ENCODE data around the gene CASP6. TPM values are rescaled to one million over a fixed set of nuclear protein-coding genes. Genes with fewer than 3 reads are reported as not detected.

CASP6 gene
- total RNA-seq, 1 donor from 2014 or later = not detected

GRCh38 chr4:109718759-109719158 lies 15.5 kb upstream of the CASP6 start:
- no peak for TF ChIP-seq CTCF (IDR thresholded peaks at IDR 0.05)
- no peak overlapping the region for H3K4me3 ChIP-seq
- H3K27ac ChIP-seq = no peak overlapping the region
- no peak for DNase-seq (ENCODE audit: low spot score in 2 of 2)
- no peaks in the 10 kb centered on the region for H3K27me3 ChIP-seq
- H3K4me1 ChIP-seq = no peaks in the 10 kb centered on the region
- no peaks in the 10 kb centered on the region for H3K9me3 ChIP-seq
- intact Hi-C loops (cut with DNase I) = no loop called here
- H3K36me3 ChIP-seq = peaks cover 7 to 26% of the 10 kb centered on the region in 2 donors

GRCh38 chr4:109713500-109713899 lies 10.3 kb upstream of the CASP6 start:
- Histone ChIP-seq H3K27me3 (no peaks in the 10 kb centered on the region), H3K4me1 (no peaks in the 10 kb centered on the region), H3K36me3 (peaks cover 7 to 36% of the 10 kb centered on the region in 2 donors), H3K9me3 (no peaks in the 10 kb centered on the region), H3K27ac (no peak overlapping the region), H3K4me3 (no peak overlapping the region)
- no peak for TF ChIP-seq CTCF (IDR thresholded peaks at IDR 0.05)
- DNase-seq (ENCODE audit: low spot score in 2 of 2) = no peak
- intact Hi-C loops (cut with DNase I) = no loop called here

- no peak for TF ChIP-seq CTCF (IDR thresholded peaks at IDR 0.05)
Observed at GRCh38 chr4:109708990-109709389, 5.7 kb upstream of the CASP6 start.

GRCh38 chr4:109708435-109708834 lies 5.2 kb upstream of the CASP6 start:
- TF ChIP-seq CTCF (IDR thresholded peaks at IDR 0.05) = no peak
- intact Hi-C loops (cut with DNase I) = no loop called here
- Histone ChIP-seq H3K9me3 (no peaks in the 10 kb centered on the region), H3K4me1 (peaks cover 0 to 4% of the 10 kb centered on the region in 2 donors), H3K27me3 (no peaks in the 10 kb centered on the region), H3K27ac (no peak overlapping the region), H3K4me3 (no peak overlapping the region), H3K36me3 (peaks cover 0 to 7% of the 10 kb centered on the region in 2 donors)
- DNase-seq (ENCODE audit: low spot score in 2 of 2) = no peak

More at GRCh38 chr4:109708990-109709389, 5.7 kb upstream of the CASP6 start:
- no peak for DNase-seq (ENCODE audit: low spot score in 2 of 2)
- Histone ChIP-seq H3K4me1 (no peaks in the 10 kb centered on the region), H3K9me3 (no peaks in the 10 kb centered on the region), H3K36me3 (peaks cover 0 to 13% of the 10 kb centered on the region in 2 donors), H3K27ac (no peak overlapping the region), H3K4me3 (no peak overlapping the region), H3K27me3 (no peaks in the 10 kb centered on the region)
- intact Hi-C loops (cut with DNase I) = no loop called here

GRCh38 chr4:109703664-109704361 lies 568 bp upstream of the CASP6 start:
- H3K4me1 ChIP-seq = peaks cover 6 to 15% of the 10 kb centered on the region in 2 donors
- intact Hi-C loops (cut with DNase I) = loop anchor here (1.0 to 5.0 kb wide), 4 partner anchors 26 to 1053 kb away; partner anchors contain the start of genes OSTC, PLA2G12A and SEC24B
- H3K9me3 ChIP-seq = no peaks in the 10 kb centered on the region
- no peak for TF ChIP-seq CTCF (IDR thresholded peaks at IDR 0.05)
- H3K4me3 ChIP-seq = peak overlapping the region; percentile 58 to 77
- no peak for DNase-seq (ENCODE audit: low spot score in 2 of 2)
- no peaks in the 10 kb centered on the region for H3K27me3 ChIP-seq
- H3K36me3 ChIP-seq = no peaks in the 10 kb centered on the region
- peak overlapping the region; percentile 73 to 82 for H3K27ac ChIP-seq

All from ascending aorta (tissue), 2 donors.